Stimulated activated CD8-positive, alpha-beta memory T cell treated with anti-CD3 and anti-CD28 coated beads, Interleukin-15, amount 100 ng/mL, for 48 hours (primary cell): ENCODE results near the gene RASSF3.
"Not testable (repeated sequence)": the region's sequence is repeated elsewhere in the genome, so short reads cannot be mapped to it uniquely, and the experiment has no call there.

Source experiments
- DNase-seq, 2 donors: peaks; one replicate each; pipeline ENCODE4 v3.0.0-alpha.2; 2020; ENCODE audit warnings: low read depth in 2 of 2

The RASSF3 gene, protein sequence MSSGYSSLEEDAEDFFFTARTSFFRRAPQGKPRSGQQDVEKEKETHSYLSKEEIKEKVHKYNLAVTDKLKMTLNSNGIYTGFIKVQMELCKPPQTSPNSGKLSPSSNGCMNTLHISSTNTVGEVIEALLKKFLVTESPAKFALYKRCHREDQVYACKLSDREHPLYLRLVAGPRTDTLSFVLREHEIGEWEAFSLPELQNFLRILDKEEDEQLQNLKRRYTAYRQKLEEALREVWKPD

GRCh38 chr12:64610079-64610659 lies at the start of gene RASSF3:
TSS of gene RASSF3 (plus strand) at chr12:64610495. CDS start at chr12:64610633, 138 bp downstream.
- DNase-seq, result peak; percentile 69 to 75

DNA sequence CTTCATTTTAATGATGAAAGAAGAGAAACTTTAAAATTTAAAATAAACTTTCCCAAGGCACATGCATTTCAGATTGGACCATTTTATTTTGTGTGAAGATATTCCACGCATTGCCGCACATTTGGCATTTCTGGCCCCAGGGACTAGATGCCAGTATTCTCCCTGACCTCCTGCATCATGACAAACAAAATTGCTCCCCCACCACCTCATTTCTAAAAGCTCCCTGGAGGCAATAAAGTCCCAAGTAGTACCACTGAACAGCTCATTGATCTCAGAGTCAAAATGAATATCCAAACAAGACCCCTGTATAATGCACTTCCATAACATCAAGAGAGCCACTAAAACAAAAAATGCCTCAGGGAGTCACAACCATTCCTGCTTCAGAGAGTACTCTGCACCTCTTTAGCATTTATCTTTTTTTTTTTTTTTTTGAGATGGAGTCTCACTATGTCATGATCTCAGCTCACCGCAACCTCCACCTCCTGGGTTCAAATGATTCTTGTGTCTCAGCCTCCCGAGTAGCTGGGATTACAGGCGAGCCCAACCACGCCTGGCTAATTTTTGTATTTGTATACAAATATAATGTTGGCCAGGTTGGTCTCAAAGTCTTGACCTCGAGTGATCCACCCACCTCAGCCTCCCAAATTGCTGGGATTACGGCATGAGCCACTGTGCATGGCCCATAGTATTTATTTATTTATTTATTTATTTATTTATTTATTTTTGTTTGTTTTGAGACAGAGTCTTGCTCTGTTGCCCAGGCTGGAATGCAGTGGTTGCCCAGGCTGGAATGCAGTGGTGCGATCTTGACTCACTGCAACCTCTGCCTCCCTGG lies 48.8 kb upstream of the RASSF3 start:
- no peak for DNase-seq

GRCh38 chr12:64566122-64566521 lies 44.2 kb upstream of the RASSF3 start:
- DNase-seq, result no peak

DNA sequence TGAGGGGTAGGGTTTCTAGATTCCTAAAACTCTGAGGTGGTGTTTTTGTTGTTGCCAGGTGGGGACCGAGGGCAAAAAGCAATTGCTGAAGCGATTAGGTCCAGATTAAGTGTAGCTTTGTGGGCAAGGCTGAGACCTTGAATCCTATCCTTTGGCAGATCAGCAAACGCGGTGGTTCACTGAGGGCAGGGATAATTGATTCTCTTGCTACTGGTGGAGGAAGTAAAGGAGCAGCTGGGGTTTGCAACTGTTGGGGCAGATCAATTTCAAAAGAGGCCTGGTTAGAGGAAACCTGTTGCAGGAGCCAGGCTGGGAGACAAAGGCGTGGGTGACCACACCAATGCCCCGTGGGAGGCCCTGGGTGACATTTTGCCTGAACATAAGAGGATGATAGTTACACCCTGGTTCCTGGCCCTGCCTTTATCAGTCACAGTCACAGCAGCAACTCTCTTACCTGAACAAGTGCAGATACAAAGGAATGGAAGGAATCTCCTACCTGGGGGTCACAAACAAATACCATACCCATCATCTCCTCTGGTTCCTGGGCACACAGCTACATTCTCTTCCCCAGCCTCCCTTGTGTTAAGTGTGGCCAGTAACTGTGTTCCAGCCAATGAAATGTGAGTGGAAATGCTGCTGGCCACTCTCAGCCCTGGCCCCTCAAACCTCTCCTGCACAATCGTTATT lies 43.3 kb upstream of the RASSF3 start:
- no peak for DNase-seq

DNA sequence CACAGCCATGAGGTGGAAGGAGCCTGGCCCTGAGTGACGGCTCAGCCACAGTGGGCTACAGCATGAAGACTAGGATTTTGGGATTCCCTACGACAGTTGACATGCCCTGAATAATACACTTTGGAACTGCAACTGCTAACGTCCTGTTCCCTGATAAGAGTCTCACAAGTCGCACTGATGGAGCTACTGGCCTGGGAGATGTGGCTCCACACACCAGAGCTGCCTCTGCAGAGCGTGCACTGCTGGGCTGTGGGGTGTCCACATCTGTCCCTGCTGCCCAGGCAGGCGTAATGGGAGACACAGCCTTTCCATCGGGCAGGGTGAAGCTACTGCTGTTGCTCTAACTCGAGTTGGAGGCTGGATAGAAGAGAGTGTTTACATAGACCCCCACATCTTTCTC lies 42.7 kb upstream of the RASSF3 start:
- no peak for DNase-seq

DNA sequence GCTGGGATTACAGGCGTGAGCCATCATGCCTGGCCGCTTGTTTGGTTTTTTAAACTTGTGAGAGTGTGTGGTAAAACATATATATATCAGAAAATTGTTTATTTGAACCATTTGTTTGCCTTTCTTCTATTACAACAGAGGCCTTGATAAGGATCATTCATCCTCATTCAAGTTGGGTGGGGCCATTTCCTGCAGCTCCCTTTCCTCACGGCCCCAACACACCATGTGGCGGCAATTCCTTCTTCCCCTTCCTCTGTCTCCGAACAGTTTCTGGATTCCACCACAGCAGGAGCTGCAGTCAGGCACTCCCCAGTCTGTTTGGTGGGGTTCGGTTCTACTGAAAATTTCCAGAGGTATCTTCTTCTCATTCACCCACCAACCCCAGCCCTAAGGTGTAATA lies 42.0 kb upstream of the RASSF3 start:
- no peak for DNase-seq

GRCh38 chr12:64569923-64570691 lies 40.2 kb upstream of the RASSF3 start:
- no peak for DNase-seq

DNA sequence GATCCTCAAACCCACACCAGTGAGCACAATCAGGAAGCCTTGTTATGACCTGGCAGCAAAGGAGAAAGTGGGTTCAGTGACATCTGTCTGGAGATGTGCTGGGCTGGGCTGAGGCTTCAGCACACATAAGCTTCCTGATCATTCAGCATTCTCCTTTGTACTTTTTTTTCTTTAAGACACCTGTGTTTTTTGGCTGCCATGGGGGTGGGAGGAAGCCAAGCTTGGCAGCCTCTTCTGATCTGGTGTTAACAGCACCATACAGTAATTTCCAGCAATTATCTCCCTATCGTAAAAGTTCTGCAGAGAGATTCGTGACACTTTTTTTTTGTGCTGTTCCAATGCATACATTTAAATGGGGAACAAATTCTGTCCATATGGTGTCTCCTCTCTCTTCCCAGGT lies 38.9 kb upstream of the RASSF3 start:
- no peak for DNase-seq

DNA sequence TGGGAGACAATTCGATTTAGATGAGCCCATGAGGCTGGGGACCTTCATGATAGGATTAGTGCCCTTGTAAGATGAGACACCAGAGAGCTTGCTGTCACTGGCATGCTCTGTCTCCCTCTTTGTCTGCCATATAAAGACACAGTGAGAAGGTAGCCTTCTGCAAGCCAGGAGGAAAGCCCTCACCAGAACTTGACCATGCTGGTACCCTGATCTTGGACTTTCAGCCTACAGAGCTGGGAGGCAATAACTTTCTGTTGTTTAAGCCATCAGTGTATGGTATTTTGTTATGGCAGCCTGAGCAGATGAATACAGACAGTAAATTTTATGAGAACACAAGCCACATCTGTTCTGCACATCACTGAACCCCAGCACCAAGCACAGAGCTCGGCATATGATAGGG lies 38.1 kb upstream of the RASSF3 start:
- DNase-seq, result no peak

GRCh38 chr12:64574837-64575236 lies 35.5 kb upstream of the RASSF3 start:
- DNase-seq, result no peak

DNA sequence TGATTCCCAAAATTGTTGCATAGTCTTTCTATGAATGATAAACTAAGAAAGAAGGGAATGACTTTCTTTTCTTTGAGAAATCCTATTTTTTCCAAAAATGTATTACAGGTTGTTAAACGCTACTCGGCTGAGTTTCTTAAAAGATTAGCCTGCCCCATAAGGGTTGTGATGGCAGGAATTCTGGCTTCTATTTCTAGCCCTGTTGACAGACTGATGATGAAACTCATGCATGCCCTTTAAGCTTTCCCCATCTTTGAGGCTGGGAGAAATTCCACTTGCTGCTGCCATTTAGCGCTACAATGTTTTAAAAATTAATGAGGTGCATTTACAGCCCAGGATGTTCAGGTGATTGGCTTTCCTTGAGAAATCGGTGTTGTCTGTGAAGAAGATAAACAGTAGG lies 33.2 kb upstream of the RASSF3 start:
- DNase-seq, result no peak

- no peak for DNase-seq
Measured at GRCh38 chr12:64578566-64578965, 31.7 kb upstream of the RASSF3 start.

GRCh38 chr12:64580681-64581080 lies 29.6 kb upstream of the RASSF3 start:
- DNase-seq, result no peak

DNA sequence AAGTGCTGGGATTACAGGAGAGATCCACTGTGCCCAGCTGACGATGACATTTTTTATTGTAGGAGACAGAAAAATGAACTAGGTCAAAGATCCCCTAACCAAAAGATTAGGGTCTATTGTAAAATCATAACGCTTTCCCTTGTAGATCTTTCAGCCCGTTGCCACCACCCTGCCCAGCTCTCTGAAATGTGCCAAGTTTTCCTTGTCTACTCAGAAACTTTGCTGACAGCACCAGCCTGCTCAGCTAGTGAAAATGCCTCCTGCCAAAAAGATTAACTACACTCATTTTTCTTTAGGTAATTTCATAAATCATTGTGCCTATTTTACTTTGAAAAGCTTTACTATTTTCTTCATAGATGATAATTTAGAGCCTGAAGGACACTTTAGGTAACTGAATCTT lies 28.2 kb upstream of the RASSF3 start:
- DNase-seq, result no peak

- DNase-seq, result no peak
Measured at GRCh38 chr12:64582862-64583261, 27.4 kb upstream of the RASSF3 start.

GRCh38 chr12:64583395-64583770 lies 26.9 kb upstream of the RASSF3 start:
- DNase-seq, result not testable (repeated sequence)

GRCh38 chr12:64583771-64584421 lies 26.4 kb upstream of the RASSF3 start:
- DNase-seq, result no peak

GRCh38 chr12:64585104-64585503 lies 25.2 kb upstream of the RASSF3 start:
- no peak for DNase-seq

GRCh38 chr12:64587447-64587846 lies 22.8 kb upstream of the RASSF3 start:
- no peak for DNase-seq

DNA sequence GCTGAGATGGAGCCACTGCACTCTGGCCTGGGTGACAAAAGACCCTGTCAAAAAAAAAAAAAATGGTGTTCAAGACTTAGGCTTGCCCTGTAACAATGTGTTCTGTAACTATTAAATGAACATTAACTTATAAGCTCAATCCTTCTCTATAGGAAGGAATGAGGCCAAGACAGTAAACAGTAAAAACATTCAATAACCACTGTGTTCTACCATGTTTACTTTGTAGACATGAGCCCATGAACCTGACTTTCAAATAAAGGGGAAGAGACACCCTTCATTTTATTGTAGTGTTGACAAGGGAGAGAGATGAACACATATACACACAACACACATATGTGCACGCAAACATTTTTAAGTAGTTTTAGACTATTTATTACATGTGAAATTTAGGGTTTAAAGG lies 20.1 kb upstream of the RASSF3 start:
- no peak for DNase-seq
